Skeletal muscle cell (primary cell): Measurements from ENCODE around the gene CD81.

ENCODE experiments used
- DNase-seq: peaks from one replicate; pipeline ENCODE4 v3.0.0-alpha.2; 2010; ENCODE audit warnings: low read depth
- H3K4me3 ChIP-seq: 2 replicates; pipeline ENCODE4 v1.5.1; 2011; ENCODE audit warnings: low read depth, mild to moderate bottlenecking, control low read depth, low read length, moderate library complexity

The CD81 gene

DNA sequence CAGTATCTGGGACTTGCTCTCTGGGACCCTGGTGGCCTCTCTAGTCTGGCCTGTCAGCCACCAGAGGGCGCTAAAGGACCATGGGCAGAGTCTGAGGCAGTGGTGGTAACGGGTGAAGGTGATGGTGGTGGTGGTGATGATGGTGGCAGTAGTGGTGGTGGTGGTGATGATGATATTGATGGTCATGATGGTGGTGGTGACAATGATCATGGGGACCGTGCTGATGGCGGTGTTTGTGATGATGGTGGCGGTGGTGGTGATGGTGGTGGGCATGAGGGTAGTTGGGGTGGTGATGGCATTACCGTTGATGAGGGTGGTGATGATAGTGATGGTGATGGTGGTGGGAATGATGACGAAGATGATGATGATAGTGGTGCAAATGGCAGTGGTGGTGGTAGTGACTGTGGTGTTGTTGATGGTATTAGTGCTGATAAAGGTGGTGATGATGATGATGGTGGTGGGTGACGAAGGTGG, 51.2 kb downstream of the CD81 start:
- DNase-seq = no peak
- no peak overlapping the region for H3K4me3 ChIP-seq

DNA sequence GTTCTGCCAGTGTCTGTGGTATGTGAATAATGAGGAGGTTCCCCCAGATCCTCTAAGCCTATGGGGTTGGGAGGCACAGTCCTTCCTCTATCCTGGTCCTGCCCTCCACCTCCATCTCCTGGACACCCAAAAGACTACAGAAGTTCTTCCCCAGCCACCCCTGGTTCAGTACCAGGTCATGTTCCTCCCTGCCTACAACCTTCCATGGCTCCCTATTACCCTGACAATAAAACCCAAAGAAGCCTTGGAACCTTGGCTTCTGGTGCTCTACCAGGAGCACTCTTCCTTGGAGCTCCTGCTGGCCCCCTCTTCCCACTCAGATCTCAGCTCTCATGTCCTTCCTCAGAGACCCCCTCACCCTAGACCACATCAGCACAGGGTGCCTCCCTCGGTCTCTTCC, 54.3 kb downstream of the CD81 start:
- no peak for DNase-seq
- H3K4me3 ChIP-seq = no peak overlapping the region

DNA sequence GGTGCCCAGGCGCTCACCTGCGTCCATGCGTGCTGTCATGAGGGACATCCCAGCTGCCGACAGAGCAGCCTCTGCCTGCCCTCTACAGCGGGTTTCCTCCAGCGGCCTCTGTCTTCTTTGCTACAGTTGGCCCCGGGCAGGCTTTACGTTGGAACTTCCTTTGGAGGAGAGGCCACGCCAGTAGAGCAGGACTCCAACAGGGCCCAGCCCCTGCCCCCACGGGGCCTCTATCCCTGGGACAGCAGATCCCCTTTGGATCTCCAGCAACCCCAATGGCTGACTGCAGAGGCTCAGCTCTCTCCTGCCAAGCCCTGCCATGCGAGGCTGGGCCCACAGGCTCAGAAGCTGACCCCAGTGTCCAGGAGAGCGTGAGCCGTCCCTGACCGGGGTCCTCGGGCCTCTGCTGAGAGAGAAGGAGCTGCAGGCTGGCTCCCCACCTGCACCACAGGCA, 55.1 kb downstream of the CD81 start:
- no peak overlapping the region for H3K4me3 ChIP-seq
- no peak for DNase-seq

GRCh38 chr11:2432628-2433071, 55.5 kb downstream of the CD81 start:
- H3K4me3 ChIP-seq = no peak overlapping the region
- DNase-seq = no peak

DNA sequence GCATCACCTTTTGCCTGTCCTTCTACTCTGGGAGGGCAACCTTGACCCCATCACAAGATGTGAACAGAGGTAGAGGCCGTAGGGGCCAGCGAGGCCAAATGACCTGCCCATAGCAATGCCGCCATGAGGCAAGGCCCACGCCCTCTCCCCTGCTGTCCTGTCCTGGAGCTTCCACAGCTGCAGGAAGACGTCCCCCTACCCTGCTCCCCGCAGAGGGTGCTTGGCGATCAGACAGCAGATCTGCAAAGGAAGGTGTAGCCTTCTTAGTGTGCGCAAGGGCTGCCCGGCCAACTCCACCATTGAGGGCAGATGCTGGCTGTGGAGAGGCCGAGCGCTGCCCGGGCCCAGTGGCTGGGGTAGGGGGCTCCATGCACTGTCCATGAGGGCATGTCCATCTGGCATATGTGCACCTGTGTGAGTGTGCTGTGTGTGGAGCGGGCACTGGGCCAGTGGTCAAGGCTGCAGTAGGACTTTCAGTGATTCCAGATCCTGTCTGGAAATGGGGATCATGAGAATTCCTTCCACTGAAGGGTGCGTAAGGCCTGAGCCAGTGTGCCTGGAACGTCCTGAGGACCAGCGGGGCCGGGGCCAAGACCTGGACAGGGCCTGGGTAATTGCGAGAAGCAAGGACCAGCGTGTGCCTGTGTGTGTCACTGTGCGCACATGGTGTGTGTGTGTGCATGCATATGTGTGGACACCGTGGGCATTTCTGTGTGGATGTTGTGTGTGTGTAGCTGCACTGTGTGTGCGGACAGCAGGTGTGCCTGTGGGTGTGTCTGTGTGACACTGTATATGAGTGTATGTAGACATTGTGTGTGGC, 56.2 kb downstream of the CD81 start:
- DNase-seq = no peak
- H3K4me3 ChIP-seq = no peak overlapping the region

GRCh38 chr11:2434008-2434407, 56.9 kb downstream of the CD81 start:
- DNase-seq = no peak
- H3K4me3 ChIP-seq = no peak overlapping the region

GRCh38 chr11:2434506-2435255, 57.6 kb downstream of the CD81 start:
- DNase-seq = no peak
- H3K4me3 ChIP-seq = no peak overlapping the region

GRCh38 chr11:2435288-2436012, 58.3 kb downstream of the CD81 start:
- H3K4me3 ChIP-seq = no peak overlapping the region
- DNase-seq = no peak

- DNase-seq = no peak
- H3K4me3 ChIP-seq = no peak overlapping the region
Observed at GRCh38 chr11:2436013-2436520, 59.0 kb downstream of the CD81 start.

DNA sequence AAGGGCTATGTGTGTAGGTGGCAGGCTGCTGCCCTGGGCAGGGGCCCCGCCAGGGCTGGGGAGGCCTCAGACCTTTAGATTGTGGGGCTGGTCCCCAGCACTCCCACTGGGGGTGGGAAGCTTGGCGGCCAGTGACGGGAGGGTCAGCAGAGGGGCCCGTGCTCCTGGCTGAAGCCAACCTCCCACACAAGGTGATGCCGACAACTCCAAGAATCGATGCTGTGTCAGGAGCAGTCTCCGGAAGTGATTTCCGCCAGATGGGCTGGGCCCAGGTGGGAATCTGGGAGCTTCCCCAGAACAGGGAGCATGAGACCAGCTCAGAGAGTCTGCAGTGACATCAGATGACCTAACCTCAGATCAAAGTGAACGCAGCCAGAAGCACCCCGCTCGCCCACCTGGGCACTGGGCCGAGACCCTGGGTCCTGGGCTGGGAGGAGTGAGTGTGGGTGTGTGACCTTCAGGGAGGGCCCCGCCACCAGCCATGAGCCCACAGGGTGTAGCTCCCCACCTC, 59.5 kb downstream of the CD81 start:
- H3K4me3 ChIP-seq = no peak overlapping the region
- DNase-seq = no peak

DNA sequence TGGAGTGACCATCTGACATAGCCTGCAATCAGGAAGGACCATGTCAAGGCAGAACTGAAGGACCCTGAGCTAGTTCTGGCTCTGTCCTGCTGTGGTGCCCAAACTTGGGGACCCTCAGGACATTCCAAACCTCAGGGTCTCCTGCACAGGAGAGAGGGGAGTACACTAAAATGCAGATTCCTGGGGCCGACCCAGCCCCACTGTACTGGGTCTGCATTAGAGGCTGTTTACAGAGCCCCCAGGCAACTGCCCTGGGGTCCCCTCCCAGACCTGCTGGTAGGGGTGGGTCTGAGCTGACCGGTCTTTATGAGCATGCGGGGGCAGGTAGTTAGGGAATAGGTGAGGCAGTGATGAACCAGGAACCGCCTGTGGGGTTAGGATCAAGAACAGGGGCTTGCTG, 60.4 kb downstream of the CD81 start:
- no peak for DNase-seq
- H3K4me3 ChIP-seq = no peak overlapping the region

- no peak for DNase-seq
- H3K4me3 ChIP-seq = no peak overlapping the region
Observed at GRCh38 chr11:2439820-2440219, 62.7 kb downstream of the CD81 start.

DNA sequence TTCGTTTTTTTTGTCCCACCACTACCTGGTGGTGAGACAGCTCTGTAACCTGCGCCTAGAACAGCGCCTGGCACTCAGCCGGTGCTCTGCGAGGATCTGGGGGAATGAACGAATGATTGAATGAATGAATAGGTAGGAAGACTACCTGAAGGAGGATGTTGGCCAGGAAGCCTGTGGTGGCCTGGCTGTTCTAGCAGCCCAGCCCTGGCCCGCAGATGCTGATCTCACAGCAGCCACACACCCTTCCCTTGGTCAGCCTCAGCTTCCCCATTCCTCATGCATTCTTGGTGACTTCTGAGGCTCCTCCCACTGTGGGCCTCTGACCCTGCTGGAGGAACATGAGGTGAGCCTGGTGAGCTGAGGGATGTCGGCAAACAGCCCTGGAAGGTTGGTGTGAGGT, 63.5 kb downstream of the CD81 start:
- H3K4me3 ChIP-seq = no peak overlapping the region
- DNase-seq = no peak

GRCh38 chr11:2441171-2441570, 64.1 kb downstream of the CD81 start:
- DNase-seq = no peak
- no peak overlapping the region for H3K4me3 ChIP-seq

GRCh38 chr11:2442589-2442988, 65.5 kb downstream of the CD81 start:
- DNase-seq = no peak
- H3K4me3 ChIP-seq = no peak overlapping the region

GRCh38 chr11:2443406-2443805, 66.3 kb downstream of the CD81 start:
- no peak overlapping the region for H3K4me3 ChIP-seq
- DNase-seq = no peak

- H3K4me3 ChIP-seq = no peak within 1 kb of the TSS
- DNase-seq = no peak
Observed at GRCh38 chr11:2443881-2444820, 67.0 kb downstream of the CD81 start, which contains the start of gene TRPM5. TSS of gene TRPM5 (minus strand) at chr11:2444514. CDS start at chr11:2423036, 21,478 bp downstream.
